CD4-positive, alpha-beta T cell (primary cell): ENCODE results near the gene RBPJL. TPM values are rescaled to one million over a fixed set of nuclear protein-coding genes. Genes with fewer than 3 reads are reported as not detected.

Experiments used
- ATAC-seq: fragments of 200-7000 bp; cut with Tn5 transposase; one replicate; pipeline ENCODE4 v1.10.0; 2022; ENCODE audit warnings: mild to moderate bottlenecking; ENCODE audit not compliant: poor library complexity
- CTCF ChIA-PET: fragments of 350-600 bp; sonication (Branson Sonifier 250); formaldehyde crosslinking; loops from one replicate; lab custom pipeline; 2021; ENCODE audit warnings: antibody characterized with exemption, inconsistent platforms; lab: Charles Lee
- POLR2A ChIA-PET: fragments of 350-600 bp; sonication (Branson Sonifier 250); formaldehyde crosslinking; loops from one replicate; lab custom pipeline; 2021; ENCODE audit warnings: antibody characterized with exemption, inconsistent platforms; lab: Charles Lee
- DNase-seq, 14 experiments: peaks; one replicate each; pipeline ENCODE4 v3.0.0-alpha.2; 2013 to 2020; ENCODE audit warnings: mixed read lengths in 2 of 14
- H3K27ac ChIP-seq, 2 donors: one replicate each; pipeline versions ENCODE4 v1.5.1 to v1.7.0; 2013; ENCODE audit warnings: low read length in 2 of 2, low read depth in 1 of 2, mild to moderate bottlenecking in 1 of 2
- H3K27me3 ChIP-seq, 2 experiments: 1 replicate in 1 of 2; 2 replicates in 1 of 2; pipeline versions ENCODE4 v1.6.1 to v1.7.0; 2013; ENCODE audit warnings: low read length in 2 of 2, control low read depth in 1 of 2, mild to moderate bottlenecking in 1 of 2, moderate library complexity in 1 of 2; ENCODE audit not compliant: insufficient read depth in 2 of 2, control insufficient read depth in 1 of 2
- H3K36me3 ChIP-seq: one replicate; pipeline ENCODE4 v1.6.1; 2013; ENCODE audit warnings: low read length, control low read depth; ENCODE audit not compliant: insufficient read depth
- H3K4me1 ChIP-seq: one replicate; pipeline ENCODE4 v1.6.1; 2013; ENCODE audit warnings: low read length, control low read depth; ENCODE audit not compliant: insufficient read depth
- H3K4me3 ChIP-seq: one replicate; pipeline ENCODE4 v1.5.1; 2013; ENCODE audit warnings: mild to moderate bottlenecking, low read length, moderate library complexity
- H3K9me3 ChIP-seq, 2 experiments: 1 replicate in 1 of 2; 2 replicates in 1 of 2; pipeline versions ENCODE4 v1.6.1 to v1.7.0; 2013; ENCODE audit warnings: low read length in 2 of 2, mild to moderate bottlenecking in 2 of 2, control low read depth in 1 of 2, moderate library complexity in 1 of 2; ENCODE audit not compliant: control insufficient read depth in 1 of 2, insufficient read depth in 1 of 2
- H3K27ac Mint-ChIP-seq: one replicate; pipeline ENCODE4 v1.8.0; 2020; ENCODE audit warnings: mixed read lengths
- H3K27me3 Mint-ChIP-seq: one replicate; pipeline ENCODE4 v1.8.0; 2021; ENCODE audit warnings: mixed read lengths
- H3K36me3 Mint-ChIP-seq: one replicate; pipeline ENCODE4 v1.8.0; 2021; ENCODE audit warnings: low read depth, mixed read lengths
- H3K4me1 Mint-ChIP-seq: one replicate; pipeline ENCODE4 v1.8.0; 2021; ENCODE audit warnings: low read depth, mixed read lengths
- H3K4me3 Mint-ChIP-seq: one replicate; pipeline ENCODE4 v1.8.0; 2020; ENCODE audit warnings: mild to moderate bottlenecking, mixed read lengths
- H3K9me3 Mint-ChIP-seq: one replicate; pipeline ENCODE4 v1.8.0; 2020; ENCODE audit warnings: mixed read lengths
- CTCF ChIP-seq: fragments of 200-600 bp; IDR thresholded peaks from one replicate; pipeline ENCODE4 v1.8.0; 2022; ENCODE audit warnings: antibody characterized with exemption, mild to moderate bottlenecking
- intact Hi-C, 2 experiments: fragments of 100-400 bp; cut with DNase I in 1 of 2; cut with micrococcal nuclease in 1 of 2; formaldehyde crosslinking; loops; one replicate each; pipeline versions ENCODE4 v1.15.1 to v1.9.0; 2023 to 2025; cut with DNase I, micrococcal nuclease
- total RNA-seq, 174 experiments: library from RNA in 2 of 174; stranded (reverse) in 2 of 174; gene quantifications; one replicate each; pipeline ENCODE4 v1.2.3 and lab custom pipeline; 2021 to 2026

Gene RBPJL
- total RNA-seq, 2 experiments from 2014 or later: not detected

DNA sequence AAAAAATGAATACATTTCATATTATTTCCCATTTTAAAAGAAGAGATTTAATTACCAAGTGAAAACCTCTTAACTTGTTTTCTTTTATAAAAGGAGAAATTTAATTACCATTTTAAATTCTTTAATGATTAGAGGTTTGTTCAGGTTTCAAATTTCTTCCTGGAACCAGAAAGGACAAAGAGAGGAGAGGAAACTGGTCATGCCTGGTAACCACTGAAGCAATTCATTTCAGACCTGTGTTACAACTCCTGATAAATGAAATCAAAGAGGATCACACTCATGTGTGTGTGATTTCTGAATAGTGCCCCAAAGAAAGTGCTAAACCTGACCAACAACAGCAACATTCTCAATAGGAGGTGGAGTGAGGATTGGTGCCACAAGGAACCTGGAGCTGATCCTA is 39.7 kb upstream of the RBPJL start:
- DNase-seq: no peak
- POLR2A ChIA-PET: no interaction called here
- intact Hi-C loops: no loop called here

GRCh38 chr20:45268531-45268930 is 38.1 kb upstream of the RBPJL start:
- CTCF ChIA-PET: interaction anchor here (0.8 kb wide), 1 partner anchor 503 kb away, joined by 3 read pairs; no protein-coding TSS in a partner anchor
- H3K27ac Mint-ChIP-seq: no peak overlapping the region
- H3K27me3 Mint-ChIP-seq: peaks cover 69% of the 10 kb centered on the region

More for the DNA sequence above, 39.7 kb upstream of the RBPJL start:
- Mint-ChIP-seq H3K4me3 (no peak overlapping the region), H3K4me1 (no peaks in the 10 kb centered on the region), H3K9me3 (no peaks in the 10 kb centered on the region), H3K27ac (no peak overlapping the region), H3K36me3 (no peaks in the 10 kb centered on the region), H3K27me3 (peaks cover 61% of the 10 kb centered on the region)
- Histone ChIP-seq H3K27me3 (peaks cover 3 to 4% of the 10 kb centered on the region in 2 experiments), H3K9me3 (no peaks in the 10 kb centered on the region), H3K4me1 (no peaks in the 10 kb centered on the region), H3K36me3 (no peaks in the 10 kb centered on the region), H3K27ac (no peak overlapping the region), H3K4me3 (no peak overlapping the region)
- no peak for TF ChIP-seq CTCF
- CTCF ChIA-PET: no interaction called here
- no peak for ATAC-seq

DNA sequence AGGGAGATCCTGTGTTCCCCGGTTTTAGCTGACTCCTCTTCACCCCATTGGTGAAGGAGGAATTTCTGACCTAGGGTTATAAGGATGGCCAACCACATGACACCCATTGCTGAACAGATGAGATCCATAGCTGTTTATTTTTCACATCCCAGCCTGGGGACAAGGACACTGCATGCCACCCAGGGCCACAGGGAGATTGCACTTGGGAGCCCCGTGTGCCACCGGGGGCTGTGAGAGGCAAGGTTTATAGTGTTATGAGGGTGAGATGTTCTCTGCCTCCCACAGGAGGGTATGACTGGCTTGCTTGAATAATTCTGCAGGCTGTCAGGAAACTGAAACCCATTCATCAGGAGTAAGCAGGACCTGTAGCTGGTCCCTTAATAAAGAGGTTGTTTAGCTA is 37.6 kb upstream of the RBPJL start:
- H3K36me3 Mint-ChIP-seq: no peaks in the 10 kb centered on the region
- CTCF ChIA-PET: interaction anchor here (0.8 kb wide), 1 partner anchor 502 kb away, joined by 3 read pairs; no protein-coding TSS in a partner anchor
- H3K27me3 ChIP-seq: peaks cover 2 to 11% of the 10 kb centered on the region in 2 experiments
- no peak overlapping the region for H3K27ac Mint-ChIP-seq
- DNase-seq (no peak), ATAC-seq (no peak)
- no peak overlapping the region for H3K27ac ChIP-seq
- H3K4me1 Mint-ChIP-seq: no peaks in the 10 kb centered on the region
- H3K9me3 Mint-ChIP-seq: no peaks in the 10 kb centered on the region
- H3K4me1 ChIP-seq: no peaks in the 10 kb centered on the region
- no peak overlapping the region for H3K4me3 Mint-ChIP-seq
- H3K27me3 Mint-ChIP-seq: peaks cover 73% of the 10 kb centered on the region
- no peaks in the 10 kb centered on the region for H3K36me3 ChIP-seq
- no peak overlapping the region for H3K4me3 ChIP-seq
- POLR2A ChIA-PET: no interaction called here
- no peak for TF ChIP-seq CTCF
- intact Hi-C loops: no loop called here
- H3K9me3 ChIP-seq: no peaks in the 10 kb centered on the region

More at GRCh38 chr20:45268531-45268930, 38.1 kb upstream of the RBPJL start:
- Mint-ChIP-seq H3K4me3 (no peak overlapping the region), H3K36me3 (no peaks in the 10 kb centered on the region), H3K4me1 (no peaks in the 10 kb centered on the region), H3K9me3 (no peaks in the 10 kb centered on the region)
- ATAC-seq (no peak), DNase-seq (no peak)
- TF ChIP-seq CTCF: no peak
- no peaks in the 10 kb centered on the region for H3K36me3 ChIP-seq
- H3K27ac ChIP-seq: no peak overlapping the region
- intact Hi-C loops: no loop called here
- H3K27me3 ChIP-seq: peaks cover 2 to 11% of the 10 kb centered on the region in 2 experiments
- POLR2A ChIA-PET: no interaction called here
- no peaks in the 10 kb centered on the region for H3K9me3 ChIP-seq
- H3K4me1 ChIP-seq: no peaks in the 10 kb centered on the region
- H3K4me3 ChIP-seq: no peak overlapping the region
